HG03520 (cell line): ENCODE data around the gene IL13.

Experiments used
- ATAC-seq: cut with Tn5 transposase; IDR thresholded peaks from one replicate; pipeline ENCODE4 v1.9.1; 2021; ENCODE audit warnings: mild to moderate bottlenecking, moderate library complexity; ENCODE audit not compliant: unreplicated experiment

The IL13 gene

GRCh38 chr5:132669966-132670882 lies 12.3 kb downstream of the IL13 start:
- ATAC-seq = no peak

GRCh38 chr5:132671000-132671399 lies 13.0 kb downstream of the IL13 start:
- ATAC-seq = no peak

- ATAC-seq = no peak
These were observed 15.5 kb downstream of the IL13 start for GRCh38 chr5:132673488-132673887.

GRCh38 chr5:132673939-132674630 lies 16.1 kb downstream of the IL13 start, which contains the start of gene IL4:
TSS of gene IL4 (plus strand) at chr5:132673989. CDS start at chr5:132674051, 62 bp downstream.
- ATAC-seq = no peak

- ATAC-seq = peak; percentile 79
These were observed 16.9 kb downstream of the IL13 start for GRCh38 chr5:132674671-132675506.

GRCh38 chr5:132675936-132676689 lies 18.1 kb downstream of the IL13 start:
- no peak for ATAC-seq

- no peak for ATAC-seq
These were observed 19.2 kb downstream of the IL13 start for GRCh38 chr5:132677191-132677590.

GRCh38 chr5:132677682-132678400 lies 19.9 kb downstream of the IL13 start:
- no peak for ATAC-seq

GRCh38 chr5:132678735-132679134 lies 20.8 kb downstream of the IL13 start:
- ATAC-seq = no peak

- ATAC-seq = no peak
These were observed 21.2 kb downstream of the IL13 start for GRCh38 chr5:132679166-132679565.

GRCh38 chr5:132679717-132680380 lies 21.9 kb downstream of the IL13 start:
- ATAC-seq = no peak

GRCh38 chr5:132680780-132681475 lies 23.0 kb downstream of the IL13 start:
- ATAC-seq = no peak

GRCh38 chr5:132681476-132681831 lies 23.5 kb downstream of the IL13 start:
- no peak for ATAC-seq

- no peak for ATAC-seq
These were observed 24.0 kb downstream of the IL13 start for GRCh38 chr5:132681983-132682382.

- no peak for ATAC-seq
These were observed 26.5 kb downstream of the IL13 start for GRCh38 chr5:132684491-132684890.

GRCh38 chr5:132684922-132685720 lies 27.1 kb downstream of the IL13 start:
- no peak for ATAC-seq

- no peak for ATAC-seq
These were observed 28.2 kb downstream of the IL13 start for GRCh38 chr5:132686193-132686592.

GRCh38 chr5:132687995-132688394 lies 30.0 kb downstream of the IL13 start:
- no peak for ATAC-seq
